ENCODE results near the gene CCDC50. TPM values are rescaled to one million over a fixed set of nuclear protein-coding genes. Genes with fewer than 3 reads are reported as not detected.

Gene CCDC50
- 24.0 TPM for total RNA-seq

- no peaks in the 10 kb centered on the region for H3K9me3 ChIP-seq (ENCODE audit: control insufficient read depth in 3 of 3, low read length in 3 of 3)
- H3K27me3 ChIP-seq (ENCODE audit: control insufficient read depth in 3 of 3, insufficient read depth in 3 of 3, low read length in 3 of 3) = no peaks in the 10 kb centered on the region
Measured at GRCh38 chr3:191328962-191329653, at the start of gene CCDC50. Gene CCDC50, plus strand, starts transcription at chr3:191329394. Its CDS starts 281 bp downstream, at chr3:191329675.

GRCh38 chr3:191280111-191280510 is 49.1 kb upstream of the CCDC50 start:
- Histone ChIP-seq H3K36me3 (ENCODE audit: control insufficient read depth in 3 of 3, insufficient read depth in 3 of 3, low read length in 3 of 3) (no peaks in the 10 kb centered on the region), H3K27me3 (ENCODE audit: control insufficient read depth in 3 of 3, insufficient read depth in 3 of 3, low read length in 3 of 3) (no peaks in the 10 kb centered on the region), H3K27ac (ENCODE audit: low read depth, low read length) (no peak overlapping the region), H3K9me3 (ENCODE audit: control insufficient read depth in 3 of 3, low read length in 3 of 3) (no peaks in the 10 kb centered on the region), H3K4me1 (ENCODE audit: control insufficient read depth in 3 of 3, insufficient read depth in 3 of 3, low read length in 3 of 3) (no peaks in the 10 kb centered on the region), H3K9ac (ENCODE audit: low read depth in 1 of 3, low read length in 3 of 3) (no peak overlapping the region), H3K4me3 (ENCODE audit: low read length in 3 of 3) (no peak overlapping the region)

More at GRCh38 chr3:191328962-191329653, at the start of gene CCDC50:
- H3K27ac ChIP-seq (ENCODE audit: low read depth, low read length) = peak within 1 kb of the TSS; percentile 86
- no peaks in the 10 kb centered on the region for H3K36me3 ChIP-seq (ENCODE audit: control insufficient read depth in 3 of 3, insufficient read depth in 3 of 3, low read length in 3 of 3)
- peak within 1 kb of the TSS; percentile 88 to 93 (median 89) for H3K9ac ChIP-seq (ENCODE audit: low read depth in 1 of 3, low read length in 3 of 3)
- H3K4me3 ChIP-seq (ENCODE audit: low read length in 3 of 3) = peak within 1 kb of the TSS; percentile 75 to 82 (median 82)
- H3K4me1 ChIP-seq (ENCODE audit: control insufficient read depth in 3 of 3, insufficient read depth in 3 of 3, low read length in 3 of 3) = peaks cover 18 to 24% (median 23%) of the 10 kb centered on the region in 3 donors

- H3K36me3 ChIP-seq (ENCODE audit: control insufficient read depth in 3 of 3, insufficient read depth in 3 of 3, low read length in 3 of 3) = no peaks in the 10 kb centered on the region
- H3K9me3 ChIP-seq (ENCODE audit: control insufficient read depth in 3 of 3, low read length in 3 of 3) = no peaks in the 10 kb centered on the region
- no peaks in the 10 kb centered on the region for H3K4me1 ChIP-seq (ENCODE audit: control insufficient read depth in 3 of 3, insufficient read depth in 3 of 3, low read length in 3 of 3)
- H3K9ac ChIP-seq (ENCODE audit: low read depth in 1 of 3, low read length in 3 of 3) = no peak overlapping the region
- H3K27ac ChIP-seq (ENCODE audit: low read depth, low read length) = no peak overlapping the region
- H3K27me3 ChIP-seq (ENCODE audit: control insufficient read depth in 3 of 3, insufficient read depth in 3 of 3, low read length in 3 of 3) = no peaks in the 10 kb centered on the region
- H3K4me3 ChIP-seq (ENCODE audit: low read length in 3 of 3) = no peak overlapping the region
Measured at GRCh38 chr3:191280882-191281281, 48.3 kb upstream of the CCDC50 start.

- Histone ChIP-seq H3K27ac (ENCODE audit: low read depth, low read length) (no peak overlapping the region), H3K4me1 (ENCODE audit: control insufficient read depth in 3 of 3, insufficient read depth in 3 of 3, low read length in 3 of 3) (no peaks in the 10 kb centered on the region), H3K27me3 (ENCODE audit: control insufficient read depth in 3 of 3, insufficient read depth in 3 of 3, low read length in 3 of 3) (no peaks in the 10 kb centered on the region), H3K36me3 (ENCODE audit: control insufficient read depth in 3 of 3, insufficient read depth in 3 of 3, low read length in 3 of 3) (no peaks in the 10 kb centered on the region), H3K9ac (ENCODE audit: low read depth in 1 of 3, low read length in 3 of 3) (no peak overlapping the region), H3K9me3 (ENCODE audit: control insufficient read depth in 3 of 3, low read length in 3 of 3) (no peaks in the 10 kb centered on the region), H3K4me3 (ENCODE audit: low read length in 3 of 3) (no peak overlapping the region)
Measured at GRCh38 chr3:191282251-191283185, 46.7 kb upstream of the CCDC50 start.

GRCh38 chr3:191283400-191283799 is 45.8 kb upstream of the CCDC50 start:
- Histone ChIP-seq H3K4me1 (ENCODE audit: control insufficient read depth in 3 of 3, insufficient read depth in 3 of 3, low read length in 3 of 3) (no peaks in the 10 kb centered on the region), H3K9me3 (ENCODE audit: control insufficient read depth in 3 of 3, low read length in 3 of 3) (no peaks in the 10 kb centered on the region), H3K9ac (ENCODE audit: low read depth in 1 of 3, low read length in 3 of 3) (no peak overlapping the region), H3K36me3 (ENCODE audit: control insufficient read depth in 3 of 3, insufficient read depth in 3 of 3, low read length in 3 of 3) (no peaks in the 10 kb centered on the region), H3K27ac (ENCODE audit: low read depth, low read length) (no peak overlapping the region), H3K27me3 (ENCODE audit: control insufficient read depth in 3 of 3, insufficient read depth in 3 of 3, low read length in 3 of 3) (no peaks in the 10 kb centered on the region), H3K4me3 (ENCODE audit: low read length in 3 of 3) (no peak overlapping the region)

GRCh38 chr3:191290311-191291025 is 38.7 kb upstream of the CCDC50 start:
- H3K4me3 ChIP-seq (ENCODE audit: low read length in 3 of 3) = no peak overlapping the region

GRCh38 chr3:191292243-191293015 is 36.8 kb upstream of the CCDC50 start:
- no peak overlapping the region for H3K9ac ChIP-seq (ENCODE audit: low read depth in 1 of 3, low read length in 3 of 3)
- H3K9me3 ChIP-seq (ENCODE audit: control insufficient read depth in 3 of 3, low read length in 3 of 3) = no peaks in the 10 kb centered on the region
- no peaks in the 10 kb centered on the region for H3K4me1 ChIP-seq (ENCODE audit: control insufficient read depth in 3 of 3, insufficient read depth in 3 of 3, low read length in 3 of 3)
- no peak overlapping the region for H3K27ac ChIP-seq (ENCODE audit: low read depth, low read length)
- no peak overlapping the region for H3K4me3 ChIP-seq (ENCODE audit: low read length in 3 of 3)
- no peaks in the 10 kb centered on the region for H3K27me3 ChIP-seq (ENCODE audit: control insufficient read depth in 3 of 3, insufficient read depth in 3 of 3, low read length in 3 of 3)
- no peaks in the 10 kb centered on the region for H3K36me3 ChIP-seq (ENCODE audit: control insufficient read depth in 3 of 3, insufficient read depth in 3 of 3, low read length in 3 of 3)

More at GRCh38 chr3:191290311-191291025, 38.7 kb upstream of the CCDC50 start:
- Histone ChIP-seq H3K9ac (ENCODE audit: low read depth in 1 of 3, low read length in 3 of 3) (no peak overlapping the region), H3K27ac (ENCODE audit: low read depth, low read length) (no peak overlapping the region), H3K27me3 (ENCODE audit: control insufficient read depth in 3 of 3, insufficient read depth in 3 of 3, low read length in 3 of 3) (no peaks in the 10 kb centered on the region), H3K4me1 (ENCODE audit: control insufficient read depth in 3 of 3, insufficient read depth in 3 of 3, low read length in 3 of 3) (no peaks in the 10 kb centered on the region), H3K36me3 (ENCODE audit: control insufficient read depth in 3 of 3, insufficient read depth in 3 of 3, low read length in 3 of 3) (no peaks in the 10 kb centered on the region), H3K9me3 (ENCODE audit: control insufficient read depth in 3 of 3, low read length in 3 of 3) (no peaks in the 10 kb centered on the region)

- no peak overlapping the region for H3K9ac ChIP-seq (ENCODE audit: low read depth in 1 of 3, low read length in 3 of 3)
- H3K27ac ChIP-seq (ENCODE audit: low read depth, low read length) = no peak overlapping the region
- H3K36me3 ChIP-seq (ENCODE audit: control insufficient read depth in 3 of 3, insufficient read depth in 3 of 3, low read length in 3 of 3) = no peaks in the 10 kb centered on the region
- H3K4me1 ChIP-seq (ENCODE audit: control insufficient read depth in 3 of 3, insufficient read depth in 3 of 3, low read length in 3 of 3) = no peaks in the 10 kb centered on the region
- H3K9me3 ChIP-seq (ENCODE audit: control insufficient read depth in 3 of 3, low read length in 3 of 3) = no peaks in the 10 kb centered on the region
- H3K4me3 ChIP-seq (ENCODE audit: low read length in 3 of 3) = no peak overlapping the region
- no peaks in the 10 kb centered on the region for H3K27me3 ChIP-seq (ENCODE audit: control insufficient read depth in 3 of 3, insufficient read depth in 3 of 3, low read length in 3 of 3)
Measured at GRCh38 chr3:191294291-191294690, 34.9 kb upstream of the CCDC50 start.

- no peak overlapping the region for H3K9ac ChIP-seq (ENCODE audit: low read depth in 1 of 3, low read length in 3 of 3)
- no peaks in the 10 kb centered on the region for H3K27me3 ChIP-seq (ENCODE audit: control insufficient read depth in 3 of 3, insufficient read depth in 3 of 3, low read length in 3 of 3)
- H3K27ac ChIP-seq (ENCODE audit: low read depth, low read length) = no peak overlapping the region
- no peaks in the 10 kb centered on the region for H3K4me1 ChIP-seq (ENCODE audit: control insufficient read depth in 3 of 3, insufficient read depth in 3 of 3, low read length in 3 of 3)
- H3K36me3 ChIP-seq (ENCODE audit: control insufficient read depth in 3 of 3, insufficient read depth in 3 of 3, low read length in 3 of 3) = no peaks in the 10 kb centered on the region
- no peaks in the 10 kb centered on the region for H3K9me3 ChIP-seq (ENCODE audit: control insufficient read depth in 3 of 3, low read length in 3 of 3)
- H3K4me3 ChIP-seq (ENCODE audit: low read length in 3 of 3) = no peak overlapping the region
Measured at GRCh38 chr3:191296041-191296541, 33.1 kb upstream of the CCDC50 start.

All from skeletal muscle tissue (tissue), 4 donors.